H54 (cell line): ENCODE results near the gene ARMH1.

Experiments
- DNase-seq: peaks from one replicate; pipeline ENCODE4 v3.0.0; 2011; ENCODE audit warnings: low spot score, mixed read lengths; ENCODE audit not compliant: insufficient read length
- FAIRE-seq: peaks from 3 replicates; lab custom pipeline; 2011; peaks lifted over from hg19 to GRCh38; lab: Jason Lieb, UNC
- POLR2A ChIP-seq: IDR thresholded peaks from 2 replicates; pipeline ENCODE4 v1.6.1; 2011; ENCODE audit warnings: low read depth, mild to moderate bottlenecking, low read length

Gene ARMH1

DNA sequence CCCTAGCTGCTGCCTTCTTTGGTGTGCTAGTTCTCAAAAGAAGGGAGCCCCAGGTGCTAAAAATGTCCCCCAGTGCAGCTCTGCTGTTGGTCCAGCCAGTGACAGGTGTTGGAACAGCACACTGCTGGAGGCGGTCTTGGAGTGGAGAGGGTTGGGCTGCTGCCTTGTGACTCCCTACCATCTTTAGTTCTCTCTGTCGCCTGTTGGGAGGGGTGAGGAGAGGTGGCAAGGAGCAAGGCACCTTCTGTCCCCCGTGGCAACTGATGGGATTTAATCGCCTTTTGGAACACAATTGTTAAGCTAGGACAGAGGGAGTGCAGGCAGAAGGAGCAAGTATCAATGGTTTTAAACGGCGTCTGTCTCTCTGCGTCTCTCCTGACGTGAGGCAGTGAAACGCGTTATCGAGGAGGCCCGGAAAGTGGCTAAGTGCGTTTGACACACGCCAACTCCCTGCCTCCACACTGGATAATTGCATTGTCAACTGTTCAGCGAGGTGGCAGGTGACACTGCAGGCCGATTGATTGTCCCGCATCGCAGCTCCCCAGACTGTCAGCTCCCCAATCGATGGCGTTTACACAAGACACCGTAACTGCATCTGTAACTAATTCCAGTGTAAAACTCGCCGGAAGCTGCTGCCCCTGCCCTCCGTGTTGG lies 34.2 kb upstream of the ARMH1 start:
- TF ChIP-seq POLR2A = no peak
- FAIRE-seq = no peak
- no peak for DNase-seq

DNA sequence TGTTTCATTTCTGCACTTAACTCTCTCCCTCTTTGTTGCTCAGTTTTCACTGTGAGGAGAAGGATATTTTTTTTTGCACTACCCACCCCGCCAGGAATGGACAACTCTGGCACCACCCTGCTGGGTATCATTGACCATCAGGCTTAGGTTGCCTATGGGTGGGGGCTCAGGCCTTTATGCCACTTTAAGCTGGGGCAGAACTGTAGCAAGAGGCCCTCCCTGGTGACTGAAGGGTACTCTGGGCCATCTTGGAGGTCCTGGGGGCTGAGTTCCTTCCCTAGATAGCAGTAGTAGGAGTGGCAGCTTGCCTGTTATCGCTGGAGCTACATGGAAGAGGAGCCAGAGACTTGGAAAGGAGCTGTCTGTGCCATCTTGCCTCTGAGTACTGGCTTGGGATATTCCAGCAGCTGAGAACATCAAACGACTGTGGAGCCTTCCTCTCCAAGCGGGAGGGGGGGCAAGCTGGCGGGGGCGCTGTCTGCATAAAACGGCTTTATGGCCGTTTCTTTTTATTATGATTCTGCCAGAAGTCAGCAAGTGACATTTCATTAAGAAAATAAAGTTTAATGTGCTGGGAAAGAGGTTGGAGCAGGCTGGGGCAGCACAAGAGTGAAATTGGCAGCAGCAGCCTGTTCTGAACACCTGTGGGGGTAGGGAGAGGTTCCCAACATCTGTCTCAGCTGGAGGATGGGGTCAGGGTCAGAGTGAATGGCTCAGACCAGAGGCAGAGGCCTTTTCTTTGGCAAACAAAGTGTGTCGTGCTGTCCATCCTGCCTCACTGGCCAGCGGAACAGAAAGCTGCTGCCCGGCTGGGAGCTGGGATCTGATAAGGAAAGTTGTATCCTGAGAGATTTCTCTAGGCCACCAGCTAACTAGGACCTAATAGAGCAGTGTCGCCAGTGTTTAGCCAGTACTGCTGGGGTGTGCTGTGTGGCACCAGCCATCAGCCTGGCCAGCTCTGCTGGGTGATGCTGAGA lies 33.1 kb upstream of the ARMH1 start:
- TF ChIP-seq POLR2A = no peak
- DNase-seq (no peak), FAIRE-seq (no peak)

DNA sequence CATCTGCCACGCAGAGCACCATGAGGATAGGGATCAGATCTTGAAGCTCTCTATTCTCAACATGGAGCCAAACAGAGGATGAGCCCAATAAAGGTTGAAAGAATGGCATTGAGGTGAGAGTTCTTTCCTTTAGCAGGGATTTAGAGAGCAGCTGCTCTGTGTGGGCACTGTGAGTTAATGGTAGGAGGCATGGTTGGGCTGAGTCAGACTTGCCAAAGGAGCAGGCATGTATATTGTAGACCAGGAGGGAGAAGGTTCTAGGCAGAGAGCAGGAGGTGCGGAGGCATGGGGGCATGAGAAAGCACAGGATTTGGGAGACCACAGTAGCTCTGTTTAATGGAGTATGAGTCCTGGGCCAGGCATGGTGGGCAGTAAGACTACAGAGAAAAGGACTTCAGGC lies 32.3 kb upstream of the ARMH1 start:
- DNase-seq = no peak
- no peak for FAIRE-seq
- TF ChIP-seq POLR2A = no peak

DNA sequence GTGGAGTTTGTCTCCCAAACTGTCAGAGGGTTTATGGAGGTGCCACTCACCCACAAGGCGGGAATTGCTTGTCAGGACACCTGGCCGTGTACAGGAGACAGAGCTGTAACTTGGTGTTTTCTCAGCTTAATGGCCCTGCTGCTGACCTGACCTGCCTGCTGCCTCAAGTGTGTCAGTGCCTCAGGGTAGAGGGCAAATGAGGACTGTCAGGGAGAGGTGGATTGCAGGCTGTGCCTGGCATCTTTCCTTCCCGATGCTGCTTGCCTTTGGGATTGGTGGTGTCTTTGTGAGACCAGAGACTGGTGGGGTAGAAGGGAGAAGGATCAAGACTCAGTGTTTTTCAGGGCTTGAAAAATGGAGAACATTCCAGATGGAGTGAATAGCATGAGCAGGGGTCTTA lies 31.6 kb upstream of the ARMH1 start:
- FAIRE-seq = no peak
- TF ChIP-seq POLR2A = no peak
- DNase-seq = no peak

DNA sequence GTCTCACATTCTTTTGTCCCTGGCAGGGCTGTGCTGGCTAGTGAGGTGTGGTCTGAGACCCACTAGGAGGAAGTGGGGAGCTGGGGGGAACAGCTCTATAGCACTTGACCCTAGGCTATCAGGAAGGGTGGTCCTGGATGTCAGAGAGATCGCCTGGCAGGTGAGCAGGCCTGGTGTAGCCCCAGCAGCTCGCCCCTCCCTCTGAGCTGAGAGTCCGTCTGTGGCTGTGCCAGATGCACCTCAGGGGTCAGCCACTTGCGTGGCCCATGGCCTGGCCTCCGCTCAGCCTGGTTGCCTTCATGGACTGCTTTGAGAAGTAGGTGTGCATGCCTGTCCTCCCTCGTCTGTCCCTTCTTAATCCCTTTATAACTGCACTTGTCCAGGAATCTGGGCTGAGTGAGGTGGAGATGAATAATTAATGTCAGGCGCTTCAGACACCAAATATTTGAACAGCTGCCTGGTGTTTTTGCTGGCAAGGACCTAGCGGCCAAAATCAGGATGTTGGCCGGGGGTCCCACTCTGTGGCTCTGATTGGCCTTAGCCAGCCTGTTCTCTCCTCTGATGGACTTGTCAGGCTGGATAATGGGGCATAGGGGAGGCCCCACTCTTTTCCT lies 30.7 kb upstream of the ARMH1 start:
- FAIRE-seq (no peak), DNase-seq (no peak)
- TF ChIP-seq POLR2A = no peak

DNA sequence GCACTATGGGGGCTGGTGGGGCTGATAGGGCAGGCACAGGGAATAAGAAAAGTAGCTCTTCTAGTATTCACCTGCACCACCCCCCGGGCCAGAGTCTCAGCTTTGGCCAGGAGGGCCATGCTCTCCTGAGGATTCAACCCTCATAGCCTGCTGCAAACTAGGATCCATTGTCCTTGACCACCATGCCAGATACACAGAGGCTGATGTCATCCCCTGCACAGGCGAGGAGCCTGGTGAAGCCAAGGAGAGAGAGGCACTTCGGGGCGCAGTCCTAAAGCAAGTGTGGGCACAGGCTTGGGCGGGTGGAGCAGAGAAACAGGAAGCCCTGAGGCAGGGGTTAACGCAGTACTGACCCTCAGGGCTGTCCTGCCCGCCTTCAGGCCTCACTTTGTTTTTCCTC lies 29.7 kb upstream of the ARMH1 start:
- no peak for FAIRE-seq
- no peak for TF ChIP-seq POLR2A
- no peak for DNase-seq

DNA sequence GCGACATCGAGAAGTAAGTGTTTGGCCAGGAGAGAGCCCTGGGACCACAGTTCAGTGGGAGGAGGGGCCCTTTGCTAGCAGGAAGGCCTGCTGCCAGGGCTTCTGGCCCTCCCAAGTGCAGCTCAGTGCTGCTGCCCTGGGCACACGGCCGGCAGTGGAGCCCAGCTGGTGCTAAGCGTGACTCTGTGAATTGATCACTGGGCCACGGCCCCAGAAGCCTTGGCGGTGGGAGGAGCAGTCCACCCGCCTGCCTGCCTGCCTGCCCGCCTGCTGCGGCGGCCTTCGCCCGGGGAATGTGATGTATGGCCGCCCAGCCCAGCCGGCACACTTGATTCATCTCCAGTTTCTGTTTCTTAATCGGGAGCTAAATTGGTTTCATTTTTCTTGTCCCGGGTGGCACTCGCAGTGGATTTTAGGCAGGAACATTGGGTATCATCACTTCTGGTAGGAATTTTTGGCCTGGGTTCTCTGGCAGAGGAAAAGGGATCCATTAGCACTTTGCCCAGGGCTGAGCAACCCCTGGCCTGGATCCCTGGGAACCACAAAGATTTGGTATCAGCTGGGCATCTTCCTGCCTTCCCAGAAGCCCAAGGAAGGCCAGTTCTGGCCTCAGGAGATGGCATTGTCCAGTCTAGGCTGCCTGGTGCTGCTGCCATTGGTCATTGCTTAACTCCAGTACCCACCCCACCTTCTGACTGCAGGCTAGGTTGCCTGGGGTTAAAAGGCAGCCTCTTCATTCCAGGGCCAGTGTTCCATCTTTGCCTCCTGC lies 28.9 kb upstream of the ARMH1 start:
- no peak for FAIRE-seq
- no peak for TF ChIP-seq POLR2A

DNA sequence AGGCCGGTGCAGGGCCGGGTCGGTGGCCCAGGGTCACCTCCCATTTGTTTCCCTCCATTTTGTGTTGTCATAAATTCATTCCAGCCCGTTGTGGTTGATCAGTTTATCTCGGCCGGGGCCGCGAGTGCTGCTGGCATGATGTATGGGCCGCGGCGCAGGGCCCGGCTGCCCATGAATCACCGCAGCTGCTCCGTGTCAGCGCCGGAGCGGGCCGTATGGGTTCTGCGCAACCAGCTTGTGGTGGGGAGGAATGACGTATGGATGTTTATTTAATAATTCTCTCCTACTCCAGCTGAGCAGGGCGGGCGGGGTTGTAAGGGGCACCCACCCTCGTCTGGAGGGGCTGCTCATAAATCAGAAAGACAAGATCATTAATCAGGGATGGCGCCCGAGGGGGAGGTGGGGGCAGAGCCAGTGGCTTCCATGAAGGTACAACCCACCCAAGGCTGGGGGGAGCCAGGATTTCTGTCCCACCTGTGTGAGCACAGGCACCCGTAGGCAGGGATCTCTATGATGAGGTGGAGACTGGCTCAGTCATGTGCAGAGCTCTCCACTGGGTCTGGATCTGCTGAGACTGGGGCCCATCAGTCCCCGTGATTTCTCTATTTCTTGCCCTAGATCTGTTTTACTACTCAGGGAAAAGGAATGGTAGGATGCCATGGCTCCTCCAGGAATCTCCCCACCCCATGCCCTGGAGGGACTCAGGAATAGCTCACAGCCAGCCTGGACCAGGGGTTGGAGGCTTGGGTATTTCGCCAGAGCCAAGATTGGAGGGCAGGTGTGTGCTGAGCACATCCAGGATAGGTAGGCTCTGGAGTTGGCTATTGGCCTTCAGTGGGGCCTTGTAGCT lies 28.0 kb upstream of the ARMH1 start:
- no peak for DNase-seq
- no peak for FAIRE-seq
- no peak for TF ChIP-seq POLR2A

More for the DNA sequence above, 28.9 kb upstream of the ARMH1 start:
- DNase-seq = no peak

DNA sequence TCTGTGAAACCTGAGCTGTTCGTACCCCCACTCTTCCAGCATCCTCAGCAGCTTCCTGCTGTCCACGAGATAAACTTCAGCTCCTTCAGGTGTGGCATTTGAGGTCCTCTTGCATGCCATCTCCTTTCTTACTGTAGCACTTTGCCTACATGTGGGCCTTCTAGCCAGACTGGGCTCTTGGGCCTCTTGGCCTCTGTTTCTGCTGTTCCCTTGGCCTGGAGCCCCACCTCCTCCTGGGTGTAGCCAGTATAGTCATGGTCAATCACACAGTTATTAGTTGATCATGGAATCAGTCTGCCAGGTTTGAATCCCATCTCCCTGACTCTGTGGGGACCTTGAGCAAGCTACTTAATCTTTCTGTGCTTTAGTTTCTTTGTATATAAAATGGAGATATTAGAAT lies 26.6 kb upstream of the ARMH1 start:
- TF ChIP-seq POLR2A = no peak

DNA sequence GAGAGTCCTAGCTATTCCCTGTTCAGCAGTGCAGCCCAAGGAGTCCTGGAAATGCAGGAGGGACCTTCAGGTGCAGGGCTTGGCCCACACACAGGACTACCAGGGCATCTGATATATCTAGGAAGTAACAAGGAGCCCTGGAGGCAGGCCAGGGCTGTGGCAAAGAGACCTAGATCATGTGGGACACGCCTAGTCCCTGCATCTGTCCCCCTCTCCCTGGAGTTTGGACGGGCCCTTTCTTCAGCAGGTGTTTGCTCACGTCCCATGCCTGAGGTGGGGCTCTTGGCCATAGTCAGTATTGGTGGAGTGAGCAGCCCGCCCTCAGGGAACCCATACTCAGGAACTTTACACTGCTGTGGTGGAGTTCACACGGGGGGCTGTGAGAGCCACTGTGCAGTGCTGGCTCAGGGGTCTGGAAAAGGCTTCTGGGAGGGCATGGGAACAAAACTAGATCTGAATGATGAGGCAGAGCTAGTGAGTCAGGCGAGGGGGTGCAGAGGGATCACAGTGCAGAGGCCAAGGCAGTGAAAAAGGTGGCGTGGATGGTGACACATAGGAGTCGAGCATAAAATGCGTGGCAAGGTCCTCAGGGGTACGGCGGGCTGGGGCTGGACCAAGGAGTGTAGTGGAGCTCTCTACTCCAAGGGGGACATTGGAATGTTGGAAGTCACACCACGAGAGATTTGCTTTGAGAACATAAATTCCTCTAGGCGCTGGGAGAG lies 25.8 kb upstream of the ARMH1 start:
- no peak for FAIRE-seq
- TF ChIP-seq POLR2A = no peak

More for the DNA sequence above, 26.6 kb upstream of the ARMH1 start:
- DNase-seq (no peak), FAIRE-seq (no peak)

DNA sequence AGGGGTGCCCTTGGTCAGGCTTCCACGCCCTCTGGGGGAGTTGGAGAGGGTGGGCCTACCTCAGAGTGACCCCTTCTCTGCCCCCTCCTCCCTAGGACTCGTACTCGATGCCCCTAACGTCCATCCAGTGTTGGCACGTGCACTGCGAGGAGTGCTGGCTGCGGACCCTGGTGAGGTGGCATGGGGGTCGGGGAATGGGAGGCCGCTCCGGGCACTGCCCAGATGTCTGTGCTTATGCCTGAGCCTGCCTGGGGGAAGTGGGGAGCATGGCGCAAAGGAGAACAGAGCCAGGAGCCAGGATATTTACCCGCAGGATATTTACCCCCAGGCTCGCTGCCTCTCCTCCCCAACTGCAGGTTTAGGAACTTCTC lies 24.7 kb upstream of the ARMH1 start:
- FAIRE-seq (no peak), DNase-seq (no peak)
- TF ChIP-seq POLR2A = no peak

More for the DNA sequence above, 25.8 kb upstream of the ARMH1 start:
- no peak for DNase-seq

DNA sequence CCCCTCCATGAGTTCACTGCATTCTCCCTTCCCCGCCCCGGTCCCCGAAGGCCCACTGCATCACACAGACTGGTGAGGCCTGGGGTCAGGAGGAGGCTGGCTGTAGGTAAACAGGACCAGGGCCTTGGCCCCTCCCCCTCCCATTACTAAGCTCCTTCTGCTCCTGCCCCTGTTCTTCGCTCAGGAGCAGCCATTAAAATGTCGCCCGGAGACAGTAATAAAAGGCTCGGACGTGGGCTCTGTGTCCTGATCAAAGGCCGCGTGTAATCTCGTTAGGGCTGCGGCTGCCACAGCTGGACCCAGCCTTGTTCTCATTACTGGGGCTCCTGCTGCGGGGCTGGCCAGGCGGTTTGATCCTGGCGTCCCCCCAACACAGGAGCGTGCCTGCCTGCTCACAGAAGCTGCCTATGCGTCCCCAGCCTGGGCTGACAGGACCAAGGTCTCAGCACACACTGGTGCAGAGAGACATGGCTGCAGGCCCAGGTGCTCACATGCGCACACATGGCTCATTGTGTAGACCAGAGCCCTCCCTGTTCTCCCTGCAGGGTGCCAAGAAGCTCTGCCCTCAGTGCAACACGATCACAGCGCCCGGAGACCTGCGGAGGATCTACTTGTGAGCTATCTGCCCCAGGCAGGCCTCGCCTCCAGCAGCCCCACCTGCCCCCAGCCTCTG lies 24.2 kb upstream of the ARMH1 start:
- no peak for FAIRE-seq
- no peak for DNase-seq
- no peak for TF ChIP-seq POLR2A
